BLaER1 (cell line): Measurements from ENCODE around the gene GPT2.

Experiments
- H3K27ac ChIP-seq: shearing (Covaris generic); formaldehyde crosslinking; 2 replicates; pipeline ENCODE4 v1.8.1; 2022
- H3K27me3 ChIP-seq: shearing (Covaris generic); formaldehyde crosslinking; 2 replicates; pipeline ENCODE4 v1.8.1; 2022
- H3K36me3 ChIP-seq: shearing (Covaris generic); formaldehyde crosslinking; 2 replicates; pipeline ENCODE4 v1.8.1; 2022
- H3K4me1 ChIP-seq: shearing (Covaris generic); formaldehyde crosslinking; 2 replicates; pipeline ENCODE4 v1.8.1; 2022
- H3K4me2 ChIP-seq: shearing (Covaris generic); formaldehyde crosslinking; 2 replicates; pipeline ENCODE4 v1.8.1; 2022
- H3K4me3 ChIP-seq: shearing (Covaris generic); formaldehyde crosslinking; 2 replicates; pipeline ENCODE4 v1.8.1; 2022
- H3K9ac ChIP-seq: shearing (Covaris generic); formaldehyde crosslinking; 2 replicates; pipeline ENCODE4 v1.8.1; 2022
- H3K9me3 ChIP-seq: shearing (Covaris generic); formaldehyde crosslinking; 2 replicates; pipeline ENCODE4 v1.8.1; 2022
- H4K20me1 ChIP-seq: shearing (Covaris generic); formaldehyde crosslinking; 2 replicates; pipeline ENCODE4 v1.8.1; 2022
- Cebpa-rat ChIP-seq: shearing (Covaris generic); IDR thresholded peaks from 2 replicates; pipeline ENCODE4 v1.8.1; 2022

The GPT2 gene

DNA sequence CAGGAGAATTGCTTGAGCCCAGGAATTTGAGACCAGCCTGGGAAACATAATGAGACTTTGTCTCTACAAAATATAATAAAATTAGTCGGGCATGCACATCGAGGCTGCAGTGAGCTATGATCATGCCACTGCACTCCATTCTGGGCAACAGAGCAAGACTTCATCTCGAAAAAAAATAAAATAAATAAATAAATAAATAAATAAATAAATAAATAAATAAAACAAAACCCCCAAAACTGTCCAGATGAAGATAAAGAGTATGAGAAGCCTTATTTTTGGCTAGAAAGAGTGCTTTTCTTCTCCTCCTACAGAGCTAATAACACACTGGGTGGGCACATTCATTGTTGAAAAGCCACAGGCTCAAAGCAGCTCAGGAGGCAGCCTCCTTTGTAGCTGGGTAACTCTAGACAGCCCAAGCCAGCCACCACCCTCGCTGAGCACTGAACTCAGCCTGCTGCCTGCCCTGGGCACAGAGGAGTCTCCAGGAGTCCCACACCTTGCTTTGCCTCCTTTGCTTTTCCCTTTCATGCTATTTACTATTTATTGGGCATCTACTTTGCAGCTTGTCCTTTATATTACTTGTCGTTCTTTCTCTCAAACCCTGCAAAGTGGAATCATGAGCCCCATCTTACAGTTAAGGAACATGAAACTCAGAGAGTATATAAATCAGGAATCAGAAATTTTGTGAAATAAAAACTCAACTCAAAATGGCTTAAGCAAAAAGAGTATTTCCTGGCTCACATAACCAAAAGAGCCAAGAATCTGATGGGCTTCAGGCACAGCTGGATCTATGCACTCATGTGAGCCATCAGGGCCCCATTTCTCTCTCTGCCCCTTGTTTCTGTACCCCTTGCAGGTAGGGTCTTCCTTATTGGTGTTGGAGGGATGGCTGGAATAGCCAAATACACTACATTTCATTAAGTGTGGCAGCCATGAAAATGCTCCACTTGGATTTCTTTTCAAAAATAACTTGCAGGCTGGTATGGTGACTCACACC, 35.1 kb upstream of the GPT2 start:
- peaks cover 8% of the 10 kb centered on the region for H3K9me3 ChIP-seq
- H3K36me3 ChIP-seq: no peaks in the 10 kb centered on the region
- H3K4me2 ChIP-seq: no peak overlapping the region
- no peak overlapping the region for H3K27ac ChIP-seq
- no peaks in the 10 kb centered on the region for H3K4me1 ChIP-seq
- H3K27me3 ChIP-seq: no peaks in the 10 kb centered on the region
- H3K4me3 ChIP-seq: no peak overlapping the region
- H4K20me1 ChIP-seq: no peaks in the 10 kb centered on the region
- TF ChIP-seq Cebpa-rat: no peak
- no peak overlapping the region for H3K9ac ChIP-seq

DNA sequence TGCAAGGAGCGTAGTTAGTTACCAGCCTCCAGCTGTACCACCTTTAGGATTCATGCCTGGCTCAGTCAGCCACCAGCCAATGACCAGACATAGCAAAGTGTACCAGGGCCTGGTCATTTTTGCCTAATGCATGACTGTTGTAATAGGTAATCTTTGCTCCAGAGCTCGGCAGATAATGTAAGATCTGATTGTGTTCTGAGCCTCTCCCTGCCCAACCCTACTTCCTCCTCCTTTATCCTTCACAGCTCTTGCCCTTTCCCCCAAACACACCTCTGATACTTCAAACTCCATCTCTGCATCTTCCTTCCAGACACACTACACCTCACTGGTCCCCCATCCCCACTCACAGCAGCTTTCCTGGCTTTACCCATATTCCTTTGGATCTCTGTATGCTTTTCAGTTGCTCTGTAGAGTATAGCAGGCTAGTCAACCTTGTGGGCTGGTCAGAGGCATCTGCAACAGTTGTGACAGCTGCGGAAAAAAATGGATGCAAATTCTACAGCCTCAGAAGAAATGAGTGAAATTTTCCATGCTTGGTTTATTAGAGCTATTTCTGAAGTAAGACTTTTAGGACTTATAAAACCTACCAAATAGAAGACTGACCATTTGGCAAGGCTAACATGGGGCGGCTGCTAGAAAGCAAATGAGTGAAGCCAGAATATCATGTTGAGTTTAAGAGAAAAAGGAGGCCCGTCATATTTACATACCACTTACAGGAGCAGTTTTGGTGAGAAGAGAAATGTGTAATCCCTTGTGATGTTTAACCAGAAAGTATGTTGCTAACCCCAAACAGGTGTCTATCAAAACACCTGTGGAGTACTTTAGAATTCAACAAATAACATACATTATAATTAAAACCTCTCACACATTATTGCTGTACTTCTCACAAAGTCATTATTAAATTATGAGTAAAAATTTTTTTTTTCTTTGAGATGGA, 33.3 kb upstream of the GPT2 start:
- no peak for TF ChIP-seq Cebpa-rat
- Histone ChIP-seq H3K4me1 (no peaks in the 10 kb centered on the region), H3K9ac (no peak overlapping the region), H3K36me3 (no peaks in the 10 kb centered on the region), H3K27me3 (no peaks in the 10 kb centered on the region), H4K20me1 (no peaks in the 10 kb centered on the region), H3K9me3 (no peaks in the 10 kb centered on the region), H3K27ac (no peak overlapping the region), H3K4me2 (no peak overlapping the region), H3K4me3 (no peak overlapping the region)

DNA sequence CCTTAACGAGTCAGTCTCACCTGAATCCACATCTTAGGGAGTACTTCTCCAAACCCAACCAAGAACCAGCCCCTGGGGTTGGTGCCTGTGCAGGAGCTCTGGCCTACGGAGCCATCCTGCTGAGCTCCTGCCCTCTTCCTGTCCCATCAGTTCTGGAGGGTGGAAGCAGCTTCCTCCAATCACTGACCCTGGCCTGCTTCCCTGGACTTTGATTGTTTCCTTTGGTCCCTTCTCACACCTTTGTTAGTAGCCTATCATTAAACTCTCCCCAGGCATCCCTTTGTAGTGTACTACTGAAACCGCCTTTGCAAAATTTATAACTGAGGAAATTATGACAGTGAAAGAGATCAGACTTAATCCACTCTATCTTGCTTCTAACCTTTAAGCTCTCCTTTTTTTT, 32.0 kb upstream of the GPT2 start:
- Histone ChIP-seq H3K9ac (no peak overlapping the region), H4K20me1 (no peaks in the 10 kb centered on the region), H3K4me3 (no peak overlapping the region), H3K27me3 (no peaks in the 10 kb centered on the region), H3K4me1 (no peaks in the 10 kb centered on the region), H3K9me3 (no peaks in the 10 kb centered on the region), H3K36me3 (no peaks in the 10 kb centered on the region), H3K4me2 (no peak overlapping the region), H3K27ac (no peak overlapping the region)
- no peak for TF ChIP-seq Cebpa-rat

DNA sequence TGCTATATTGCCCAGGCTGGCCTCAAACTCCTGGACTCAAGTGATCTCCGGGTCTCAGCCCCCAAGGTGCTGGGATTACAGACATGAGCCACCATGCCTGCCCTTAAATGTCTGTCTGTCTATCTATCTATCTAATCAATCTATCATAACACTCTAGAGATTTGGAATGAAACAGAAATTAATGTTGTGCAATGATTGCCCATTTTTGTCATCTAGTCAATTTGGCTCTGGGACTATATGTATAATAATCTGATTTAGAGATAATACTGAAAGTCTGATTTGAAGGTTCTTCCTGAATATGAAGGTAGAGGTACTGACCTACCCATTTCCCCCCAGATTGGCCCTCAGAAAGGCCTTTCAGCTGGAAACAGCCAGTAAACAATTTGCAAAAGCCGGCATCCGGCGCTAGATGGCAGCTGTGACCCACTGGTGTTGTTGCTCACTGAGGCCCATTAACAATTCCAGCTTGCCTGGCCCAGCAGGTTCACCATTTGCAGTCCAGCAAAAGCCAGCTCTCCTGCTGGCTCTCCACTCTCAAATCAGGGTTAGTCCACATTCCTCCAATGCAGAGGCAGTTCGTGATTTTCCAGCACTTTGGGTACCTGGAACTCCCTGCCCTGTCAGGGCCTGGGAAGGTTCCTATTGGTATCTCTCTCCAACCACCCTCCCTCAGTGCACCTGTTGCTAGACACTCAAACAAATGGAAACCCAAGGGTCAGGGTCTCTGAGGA, 30.3 kb upstream of the GPT2 start:
- H3K27me3 ChIP-seq: no peaks in the 10 kb centered on the region
- H3K27ac ChIP-seq: no peak overlapping the region
- no peaks in the 10 kb centered on the region for H3K36me3 ChIP-seq
- no peak overlapping the region for H3K4me3 ChIP-seq
- no peak overlapping the region for H3K4me2 ChIP-seq
- H3K9ac ChIP-seq: no peak overlapping the region
- no peaks in the 10 kb centered on the region for H3K4me1 ChIP-seq
- H3K9me3 ChIP-seq: no peaks in the 10 kb centered on the region
- no peaks in the 10 kb centered on the region for H4K20me1 ChIP-seq
- TF ChIP-seq Cebpa-rat: no peak

DNA sequence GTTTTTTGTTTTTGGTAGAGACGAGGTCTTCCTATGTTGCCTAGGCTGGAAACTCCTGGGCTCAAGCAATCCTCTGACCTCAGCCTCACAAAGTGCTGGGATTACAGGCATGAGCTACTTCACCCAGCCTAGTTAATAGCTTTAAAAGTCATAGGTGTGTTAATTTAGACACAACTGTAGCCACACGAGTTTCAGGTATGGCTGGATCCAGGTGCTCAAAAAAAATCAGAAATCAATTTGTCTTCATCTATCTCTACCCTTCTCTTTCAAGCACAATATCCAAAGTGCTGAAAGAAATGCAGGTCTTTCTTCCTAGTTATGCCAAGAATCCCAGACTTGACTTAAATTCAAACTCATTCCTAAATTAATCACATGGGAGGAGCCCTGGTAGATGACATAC, 29.3 kb upstream of the GPT2 start:
- Histone ChIP-seq H3K36me3 (no peaks in the 10 kb centered on the region), H3K27me3 (no peaks in the 10 kb centered on the region), H3K4me2 (no peak overlapping the region), H3K4me3 (no peak overlapping the region), H3K9me3 (no peaks in the 10 kb centered on the region), H3K4me1 (no peaks in the 10 kb centered on the region), H3K27ac (no peak overlapping the region), H3K9ac (no peak overlapping the region), H4K20me1 (no peaks in the 10 kb centered on the region)
- no peak for TF ChIP-seq Cebpa-rat

DNA sequence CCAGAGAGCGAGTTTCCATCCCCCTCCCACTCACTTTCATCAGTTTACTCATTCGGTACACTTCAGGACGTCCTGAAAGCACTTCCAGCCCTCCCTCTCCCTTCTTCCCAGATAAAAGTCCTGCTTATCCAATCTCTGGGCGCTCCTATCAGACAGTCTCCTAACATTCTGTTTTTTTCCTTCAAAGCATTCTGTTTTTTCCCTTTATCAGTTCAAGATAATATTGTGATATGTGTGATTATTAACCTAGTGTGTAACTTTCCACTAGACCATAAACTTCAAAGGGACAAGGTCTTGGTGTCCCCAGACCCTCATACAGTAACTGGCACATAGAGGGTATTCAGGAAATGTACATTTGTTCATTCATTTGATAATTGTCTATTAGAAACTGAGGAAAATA, 28.8 kb upstream of the GPT2 start:
- no peak overlapping the region for H3K27ac ChIP-seq
- no peaks in the 10 kb centered on the region for H3K27me3 ChIP-seq
- H3K4me2 ChIP-seq: no peak overlapping the region
- no peak for TF ChIP-seq Cebpa-rat
- no peak overlapping the region for H3K4me3 ChIP-seq
- no peak overlapping the region for H3K9ac ChIP-seq
- no peaks in the 10 kb centered on the region for H3K36me3 ChIP-seq
- H4K20me1 ChIP-seq: no peaks in the 10 kb centered on the region
- no peaks in the 10 kb centered on the region for H3K9me3 ChIP-seq
- H3K4me1 ChIP-seq: no peaks in the 10 kb centered on the region

DNA sequence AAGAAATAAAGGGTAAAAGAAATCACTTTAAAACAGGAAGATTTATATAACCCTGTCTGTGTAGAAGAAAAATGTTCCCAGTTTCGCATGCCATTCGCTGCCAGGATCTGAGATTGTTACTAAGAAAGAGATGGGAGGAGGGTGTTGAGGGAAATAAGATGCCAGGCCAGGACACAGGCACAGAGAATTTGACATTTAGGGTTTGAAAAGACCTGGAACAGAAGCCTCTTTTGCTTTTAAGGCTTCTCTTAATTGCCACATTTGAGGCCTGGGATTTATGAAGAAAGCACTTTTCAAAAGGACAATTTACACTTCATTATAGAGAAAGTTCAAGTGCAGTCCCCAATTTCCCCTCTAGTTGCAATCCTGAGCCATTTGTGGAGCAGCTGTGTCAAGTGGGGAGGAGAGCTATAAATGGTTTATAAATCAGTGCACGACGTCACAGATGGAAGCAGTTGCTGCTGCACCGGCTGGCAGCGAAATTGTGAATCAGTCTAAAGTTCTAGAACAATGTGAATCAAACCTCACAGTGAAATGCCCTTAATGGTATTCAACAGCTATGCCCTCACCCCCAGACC, 26.7 kb upstream of the GPT2 start:
- Histone ChIP-seq H3K4me2 (no peak overlapping the region), H3K4me1 (no peaks in the 10 kb centered on the region)

DNA sequence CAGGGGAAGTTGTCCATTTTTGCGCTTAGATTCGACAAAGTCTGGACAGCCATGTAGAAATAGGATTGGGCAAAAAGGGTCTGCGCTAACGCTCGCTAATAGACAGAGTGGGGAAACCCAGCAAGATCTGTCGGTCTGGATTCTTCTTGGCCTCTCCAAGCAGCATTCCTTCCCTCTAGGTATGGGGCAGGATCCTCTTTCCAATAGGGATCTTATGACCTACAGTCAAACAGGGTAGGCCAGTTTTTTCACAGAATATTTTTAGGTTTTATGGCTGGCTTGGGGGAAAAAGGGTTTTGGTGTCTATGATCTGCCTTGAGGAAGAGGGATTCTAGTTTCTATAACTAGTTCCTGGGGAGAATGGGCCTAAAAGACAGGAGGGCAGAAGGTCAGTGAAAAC, 26.0 kb upstream of the GPT2 start:
- H3K4me3 ChIP-seq: no peak overlapping the region
- no peak overlapping the region for H3K27ac ChIP-seq
- no peaks in the 10 kb centered on the region for H3K9me3 ChIP-seq
- H4K20me1 ChIP-seq: no peaks in the 10 kb centered on the region
- H3K4me1 ChIP-seq: no peaks in the 10 kb centered on the region
- H3K36me3 ChIP-seq: no peaks in the 10 kb centered on the region
- no peak overlapping the region for H3K4me2 ChIP-seq
- H3K27me3 ChIP-seq: no peaks in the 10 kb centered on the region
- no peak overlapping the region for H3K9ac ChIP-seq
- TF ChIP-seq Cebpa-rat: no peak

More for the DNA sequence above, 26.7 kb upstream of the GPT2 start:
- H3K4me3 ChIP-seq: no peak overlapping the region
- H3K9me3 ChIP-seq: no peaks in the 10 kb centered on the region
- no peak overlapping the region for H3K27ac ChIP-seq
- H3K9ac ChIP-seq: no peak overlapping the region
- no peak for TF ChIP-seq Cebpa-rat
- H3K27me3 ChIP-seq: no peaks in the 10 kb centered on the region
- H4K20me1 ChIP-seq: no peaks in the 10 kb centered on the region
- no peaks in the 10 kb centered on the region for H3K36me3 ChIP-seq

DNA sequence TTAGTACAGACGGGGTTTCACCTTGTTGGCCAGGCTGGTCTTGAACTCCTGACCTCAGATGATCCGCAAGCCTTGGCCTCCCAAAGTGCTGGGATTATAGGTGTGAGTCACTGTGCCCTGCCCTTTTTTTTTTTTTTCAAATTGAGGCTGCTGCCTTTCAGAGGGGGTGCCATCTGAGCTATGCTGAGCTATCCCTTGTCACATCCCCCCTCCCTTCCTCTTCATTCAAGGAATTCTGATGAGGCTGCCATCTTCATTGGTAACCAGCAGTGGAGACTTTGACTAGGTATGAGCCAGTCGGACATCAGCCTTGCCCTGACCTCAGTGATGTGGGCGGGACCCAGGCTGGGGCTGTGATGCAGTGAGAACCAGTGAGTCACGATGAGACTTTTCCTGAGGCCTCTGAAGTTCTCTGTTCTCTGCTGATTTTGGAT, 24.4 kb upstream of the GPT2 start:
- no peak overlapping the region for H3K4me2 ChIP-seq
- no peak overlapping the region for H3K9ac ChIP-seq
- H3K27me3 ChIP-seq: no peaks in the 10 kb centered on the region
- TF ChIP-seq Cebpa-rat: no peak
- no peaks in the 10 kb centered on the region for H3K9me3 ChIP-seq
- H4K20me1 ChIP-seq: no peaks in the 10 kb centered on the region
- H3K27ac ChIP-seq: no peak overlapping the region
- no peaks in the 10 kb centered on the region for H3K36me3 ChIP-seq
- H3K4me1 ChIP-seq: no peaks in the 10 kb centered on the region
- H3K4me3 ChIP-seq: no peak overlapping the region
